HuH-7.5 (cell line): ENCODE results near the gene PITPNC1.
"Not testable (repeated sequence)": the region's sequence is repeated elsewhere in the genome, so short reads cannot be mapped to it uniquely, and the experiment has no call there.

Source experiments
- DNase-seq: peaks from one replicate; pipeline ENCODE4 v3.0.0; 2011; ENCODE audit warnings: low spot score

The PITPNC1 gene

GRCh38 chr17:67401106-67401505 lies 24.0 kb downstream of the PITPNC1 start:
- DNase-seq = no peak

DNA sequence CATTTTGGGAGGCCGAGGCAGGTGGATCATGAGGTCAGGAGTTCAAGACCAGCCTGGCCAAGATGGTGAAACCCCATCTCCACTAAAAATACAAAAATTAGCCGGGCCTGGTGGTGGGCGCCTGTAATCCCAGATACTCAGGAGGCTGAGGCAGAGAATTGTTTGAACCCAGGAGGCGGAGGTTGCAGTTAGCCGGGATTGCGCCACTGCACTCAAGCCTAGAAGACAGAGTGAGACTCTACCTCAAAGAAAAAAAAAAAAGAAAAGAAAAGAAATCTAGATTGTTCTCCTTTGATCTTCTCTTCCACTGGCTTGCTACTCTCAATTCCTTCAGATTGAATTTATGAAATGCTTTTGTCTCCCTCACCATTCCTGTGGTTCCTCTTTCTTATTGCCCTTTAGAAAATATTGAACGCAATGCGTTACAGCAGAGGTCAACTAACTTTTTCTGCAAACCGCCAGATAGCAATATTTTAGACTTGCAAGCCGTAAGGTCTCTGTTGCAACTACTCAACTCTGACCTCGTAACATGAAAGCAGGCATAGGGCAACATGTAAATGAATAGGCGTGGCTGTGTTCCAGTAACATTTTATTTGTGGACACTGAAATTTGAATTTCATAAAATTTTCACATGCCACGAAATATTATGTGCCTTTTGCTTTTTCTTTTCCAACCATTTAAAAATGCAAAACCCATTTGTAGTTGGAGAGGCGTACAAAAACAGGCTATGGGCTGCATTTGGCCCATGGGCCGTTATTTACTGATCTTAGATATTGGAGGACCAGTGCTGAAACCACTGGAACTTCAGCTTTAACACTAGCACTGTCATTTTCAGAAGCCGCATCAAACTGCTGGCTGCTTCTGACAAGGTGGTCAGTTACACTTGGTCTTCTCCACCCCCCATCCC lies 24.8 kb downstream of the PITPNC1 start:
- no peak for DNase-seq

DNA sequence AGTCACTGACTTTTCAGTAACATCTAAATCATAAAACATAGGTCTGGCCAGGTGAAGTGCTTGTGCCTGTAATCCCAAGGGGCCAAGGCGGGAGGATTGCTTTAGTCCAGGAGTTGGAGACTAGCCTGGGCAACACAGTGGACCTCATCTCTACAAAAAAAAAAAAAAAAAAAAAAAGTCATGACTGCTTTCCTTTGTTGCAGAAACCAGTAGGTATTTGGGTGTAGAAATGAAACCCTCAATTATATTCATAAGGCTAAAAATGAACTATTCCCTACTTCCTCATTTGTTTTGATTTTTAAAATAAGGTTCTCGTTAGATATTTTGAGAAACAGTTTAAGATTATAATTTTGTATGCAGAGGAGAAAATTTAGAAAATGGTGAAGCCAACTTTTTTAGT lies 26.0 kb downstream of the PITPNC1 start:
- no peak for DNase-seq

DNA sequence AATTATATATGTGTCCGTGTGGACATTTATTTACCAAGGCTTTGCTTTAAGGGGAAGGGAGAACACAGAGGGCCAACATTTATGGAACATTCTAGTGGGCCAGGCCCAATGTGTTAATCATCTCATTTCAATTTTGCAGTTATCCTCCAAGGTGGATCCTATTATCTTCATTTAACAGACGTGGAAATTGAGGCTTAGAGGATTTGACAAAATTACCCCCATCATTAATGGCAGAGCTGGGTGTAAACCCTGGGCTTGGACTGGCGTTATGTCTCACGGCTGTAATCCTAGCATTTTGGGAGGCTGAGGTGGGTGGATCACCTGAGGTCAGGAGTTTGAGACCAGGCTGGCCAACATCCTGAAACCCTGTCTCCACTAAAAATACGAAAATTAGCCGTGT lies 26.4 kb downstream of the PITPNC1 start:
- DNase-seq = no peak

DNA sequence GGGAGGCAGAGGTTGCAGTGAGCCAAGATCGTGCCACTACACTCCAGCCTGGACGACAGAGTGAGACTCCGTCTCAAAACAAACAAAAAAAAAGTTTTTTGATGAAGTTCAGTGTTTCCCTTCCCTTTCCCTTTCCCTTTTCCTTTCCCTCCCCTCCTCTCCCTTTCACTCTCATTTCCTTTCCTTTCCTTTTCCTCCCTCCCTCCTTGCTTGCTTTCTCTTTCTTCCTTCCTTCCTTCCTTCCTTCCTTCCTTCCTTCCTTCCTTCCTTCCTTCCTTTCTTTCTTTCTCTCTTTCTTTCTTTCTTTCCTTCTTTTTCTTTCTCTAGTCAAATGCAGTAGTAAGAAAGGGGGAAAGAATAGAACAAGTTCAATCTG lies 31.4 kb downstream of the PITPNC1 start:
- DNase-seq = not testable (repeated sequence)

DNA sequence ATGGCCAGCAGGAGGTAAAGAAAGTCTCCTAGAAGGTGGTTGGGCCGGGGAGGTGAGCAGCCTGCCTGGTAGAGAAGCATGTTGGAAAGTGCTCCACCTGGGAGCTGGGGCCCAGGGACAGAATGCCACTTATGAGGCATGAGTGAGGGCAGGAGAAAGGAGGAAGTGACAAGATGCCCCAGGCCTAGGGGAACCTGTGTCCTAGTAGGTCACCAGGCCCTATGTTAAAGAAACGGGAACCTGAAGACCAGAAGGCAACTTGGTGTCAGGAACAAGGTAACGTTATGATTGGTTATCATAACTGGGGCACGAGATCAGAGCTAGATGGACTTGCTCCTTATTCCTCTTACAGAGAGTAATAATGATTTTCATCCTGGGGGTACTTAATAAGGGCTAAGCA lies 34.3 kb downstream of the PITPNC1 start:
- no peak for DNase-seq

- DNase-seq = no peak
Measured at GRCh38 chr17:67412032-67412431, 35.0 kb downstream of the PITPNC1 start.

- no peak for DNase-seq
Measured at GRCh38 chr17:67412941-67413340, 35.9 kb downstream of the PITPNC1 start.

GRCh38 chr17:67413388-67413787 lies 36.3 kb downstream of the PITPNC1 start:
- no peak for DNase-seq

DNA sequence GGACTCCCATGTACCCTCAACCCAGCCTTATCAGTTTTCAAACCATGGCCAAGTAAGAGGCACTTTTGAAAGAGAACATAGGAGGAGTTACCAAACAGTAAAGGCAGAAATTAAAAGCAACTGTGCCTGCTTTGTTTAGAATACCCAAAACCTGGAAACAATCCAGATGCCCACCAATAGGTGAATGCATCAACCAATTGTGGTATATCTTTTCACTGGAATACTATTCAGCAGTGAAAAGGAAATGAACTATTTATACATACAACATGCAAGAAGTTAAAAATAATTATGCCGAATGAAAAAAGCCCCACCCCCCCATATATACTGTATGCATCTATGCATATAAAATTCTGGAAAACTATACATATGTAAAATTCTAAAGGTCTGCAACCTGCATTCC lies 37.0 kb downstream of the PITPNC1 start:
- no peak for DNase-seq

GRCh38 chr17:67414559-67414958 lies 37.5 kb downstream of the PITPNC1 start:
- DNase-seq = no peak

DNA sequence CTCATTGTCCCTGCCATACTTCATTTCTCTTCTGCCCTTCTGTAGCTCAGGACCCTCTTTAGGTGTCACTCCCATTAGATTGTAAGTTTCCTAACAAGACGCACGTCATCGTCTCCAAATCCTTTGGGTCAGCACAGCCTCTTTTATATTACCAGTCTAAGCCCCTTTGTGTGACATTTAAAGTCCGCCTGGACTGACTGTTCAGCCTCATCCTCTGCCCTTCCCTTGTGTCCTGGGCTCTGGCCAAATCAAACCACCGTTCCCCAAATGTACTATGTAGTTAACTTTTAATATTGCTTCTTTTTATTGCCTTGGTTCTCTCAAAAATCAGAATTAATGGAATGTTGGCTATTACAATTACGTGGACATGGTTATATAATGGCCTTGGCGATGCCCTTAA lies 38.2 kb downstream of the PITPNC1 start:
- DNase-seq = no peak

- DNase-seq = no peak
Measured at GRCh38 chr17:67417507-67417906, 40.4 kb downstream of the PITPNC1 start.

DNA sequence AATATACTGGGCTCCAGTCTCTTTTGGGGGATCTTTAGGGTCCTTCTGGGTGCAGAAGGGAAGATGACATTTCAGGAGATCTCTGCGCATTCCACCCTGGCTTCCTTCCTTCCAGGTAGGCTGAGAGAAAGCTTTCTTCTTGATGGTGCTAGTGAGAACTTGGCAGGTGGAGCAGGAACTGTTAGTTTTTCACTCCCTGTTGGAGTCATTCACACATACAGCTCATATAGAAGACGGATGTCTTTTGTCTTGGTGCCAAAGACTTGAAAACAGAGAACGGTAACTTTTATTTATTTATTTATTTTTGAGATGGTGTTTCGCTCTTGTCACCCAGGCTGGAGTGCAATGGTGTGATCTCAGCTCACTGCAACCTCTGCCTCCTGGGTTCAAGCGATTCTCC lies 43.9 kb downstream of the PITPNC1 start:
- DNase-seq = no peak

DNA sequence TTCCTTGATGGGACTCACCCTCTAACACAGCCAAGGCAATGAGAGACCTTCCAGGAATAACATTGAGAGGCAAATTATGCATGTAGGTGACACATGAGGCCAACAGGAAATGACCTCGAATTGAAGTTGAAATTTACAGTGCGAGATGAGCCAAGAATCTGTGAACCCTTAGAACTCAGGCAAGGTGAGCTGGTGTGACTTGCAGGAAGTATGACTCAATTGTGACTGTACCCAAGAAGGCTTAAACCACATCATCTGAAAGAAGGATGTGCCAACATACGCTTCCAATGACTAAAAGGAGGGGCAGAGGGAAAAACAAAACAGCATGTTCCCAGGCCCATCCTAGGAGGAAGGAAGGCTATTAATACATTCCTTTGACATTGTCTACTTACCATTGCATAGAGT lies 44.8 kb downstream of the PITPNC1 start:
- no peak for DNase-seq

GRCh38 chr17:67422296-67422695 lies 45.2 kb downstream of the PITPNC1 start:
- not testable (repeated sequence) for DNase-seq

GRCh38 chr17:67422897-67423296 lies 45.8 kb downstream of the PITPNC1 start:
- no peak for DNase-seq

DNA sequence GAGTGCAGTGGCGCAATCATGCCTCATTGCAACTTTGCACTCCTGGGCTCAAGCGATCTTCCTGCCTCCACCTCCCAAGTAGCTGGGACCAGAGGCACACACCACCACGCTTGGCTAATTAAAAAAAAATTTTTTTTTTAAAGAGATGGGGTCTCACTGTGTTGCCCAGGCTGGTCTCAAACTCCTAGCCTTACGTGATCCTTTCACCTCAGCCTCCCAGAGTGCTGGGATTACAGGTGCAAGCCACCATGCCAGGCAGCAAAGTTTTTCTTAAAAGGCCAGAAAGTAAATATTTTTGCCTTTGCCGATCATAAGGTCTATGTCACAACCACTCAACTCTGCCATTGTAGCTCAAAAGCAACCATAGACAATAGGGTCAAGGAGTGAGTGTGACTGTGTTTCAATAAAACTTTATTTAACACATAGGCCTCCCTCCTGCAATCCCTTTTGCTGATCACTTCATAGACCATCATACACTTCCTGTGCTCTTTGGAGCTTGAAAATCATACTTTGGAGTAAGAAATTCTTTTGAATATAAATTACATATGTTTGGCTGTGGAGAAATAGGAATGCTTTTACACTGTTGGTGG lies 48.6 kb downstream of the PITPNC1 start:
- no peak for DNase-seq

DNA sequence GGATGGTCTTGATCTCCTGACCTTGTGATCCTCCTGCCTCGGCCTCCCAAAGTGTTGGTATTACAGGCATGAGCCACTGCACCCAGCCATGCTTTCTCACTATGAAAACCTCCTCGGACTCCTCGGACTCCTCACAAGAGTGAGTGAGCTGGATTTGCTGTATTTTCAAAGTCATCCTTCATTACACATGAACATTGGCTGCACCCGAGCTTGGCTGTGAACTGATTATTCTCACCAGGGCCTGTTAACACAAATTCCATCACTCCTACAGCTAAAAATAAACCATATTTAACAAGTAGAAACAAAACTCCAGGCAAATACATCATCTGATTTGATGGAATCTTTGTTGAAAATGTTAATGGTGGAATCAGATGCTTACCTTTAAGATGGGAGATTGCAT lies 50.3 kb downstream of the PITPNC1 start:
- no peak for DNase-seq

GRCh38 chr17:67430515-67430914 lies 53.4 kb downstream of the PITPNC1 start:
- DNase-seq = not testable (repeated sequence)

DNA sequence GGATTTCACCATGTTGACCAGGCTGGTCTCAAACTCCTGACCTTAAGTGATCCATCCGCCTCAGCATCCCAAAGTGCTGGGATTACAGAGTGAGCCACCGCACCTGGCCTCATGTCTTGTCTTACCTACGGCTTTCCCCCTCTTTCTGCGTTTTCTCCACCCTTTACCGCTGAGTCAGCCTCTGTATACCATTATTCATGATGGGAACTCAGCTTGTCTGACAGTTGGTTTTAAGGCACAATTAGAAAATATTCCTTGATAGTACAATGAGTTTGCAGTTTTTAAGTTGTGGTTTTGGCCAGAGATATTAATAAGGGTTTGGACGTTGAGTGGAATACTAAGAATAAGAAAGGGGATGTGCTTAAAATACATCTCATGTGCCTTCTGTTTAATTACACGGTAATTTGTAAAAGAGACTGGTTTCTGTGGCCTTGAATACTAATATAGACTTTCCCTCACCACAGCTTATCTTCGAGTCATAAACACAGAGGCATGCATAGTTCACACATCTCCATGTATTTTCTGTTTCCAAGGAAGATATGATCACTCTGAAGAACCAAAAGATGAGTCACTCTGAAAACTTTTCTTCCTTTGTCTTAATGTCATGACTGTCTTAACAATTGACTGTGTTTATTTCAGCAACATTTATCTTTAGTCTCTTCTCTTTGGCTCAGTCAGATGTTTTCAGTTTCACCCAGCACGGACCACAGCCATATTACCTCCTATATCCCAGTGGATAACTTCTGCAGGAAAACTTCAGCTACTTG lies 54.4 kb downstream of the PITPNC1 start:
- no peak for DNase-seq

DNA sequence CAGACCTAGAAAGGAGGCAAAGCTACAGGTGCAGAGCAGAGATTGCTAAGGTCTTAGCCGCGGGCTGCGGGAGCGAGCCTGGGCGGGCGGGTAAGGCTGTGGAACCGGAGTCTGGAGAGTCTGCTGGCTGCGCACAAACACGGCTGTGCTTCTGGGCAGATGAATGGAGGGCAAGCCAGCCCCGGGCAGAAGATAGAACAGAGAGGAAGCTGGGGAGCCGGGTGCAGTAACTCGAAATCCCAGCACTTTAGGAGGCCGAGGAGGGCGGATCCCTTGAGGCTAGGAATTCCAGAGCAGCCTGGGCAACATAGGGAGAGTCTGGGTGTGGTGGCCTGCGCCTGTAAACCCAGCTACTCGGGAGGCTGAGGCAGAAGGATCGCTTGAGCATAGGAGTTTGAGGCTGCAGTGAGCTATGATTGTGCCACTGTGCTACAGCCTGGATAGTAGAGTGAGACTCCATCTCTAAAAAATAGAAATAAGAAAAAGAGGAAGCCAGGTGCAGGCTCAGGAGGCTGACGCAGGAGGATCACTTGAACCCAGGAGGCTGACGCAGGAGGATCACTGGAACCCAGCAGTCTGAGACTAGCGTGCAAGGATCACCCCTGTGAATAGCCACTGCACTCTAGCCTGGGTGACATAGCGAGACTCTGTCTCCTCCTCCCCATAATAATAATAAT lies 56.3 kb downstream of the PITPNC1 start:
- no peak for DNase-seq
